Measurements from ENCODE around the gene SNX2. TPM values are rescaled to one million over a fixed set of nuclear protein-coding genes. Genes with fewer than 3 reads are reported as not detected.
A peak's percentile ranks its signal among the peaks of the same experiment; 100 is the strongest.

The SNX2 gene
- total RNA-seq, 1 experiment from 2014 or later: 49.1 TPM

DNA sequence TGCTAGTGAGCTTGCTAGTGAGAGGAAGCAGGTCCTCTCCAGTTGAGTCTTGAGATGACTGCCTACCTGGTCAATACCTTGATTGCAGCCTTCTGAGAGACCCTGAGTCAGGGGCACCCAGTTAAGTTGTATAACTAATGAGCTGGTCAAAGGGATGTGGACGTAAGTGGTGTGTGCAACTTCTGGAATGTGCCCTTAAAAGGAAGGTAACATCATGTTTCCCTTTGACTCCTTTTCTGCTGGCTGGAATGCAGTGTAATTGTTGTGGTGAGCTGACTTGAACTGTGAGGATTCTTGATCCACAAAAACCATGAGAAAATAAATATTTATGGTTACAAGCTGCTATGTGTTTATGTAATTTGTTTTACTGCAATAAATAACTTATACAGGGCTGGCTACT is 2.4 kb upstream of the SNX2 start:
- peak; percentile 13 for DNase-seq (ENCODE audit: low read depth)

GRCh38 chr5:122773619-122774018 is 1.3 kb upstream of the SNX2 start:
- DNase-seq (ENCODE audit: low read depth): no peak

GRCh38 chr5:122774519-122774860 is 390 bp upstream of the SNX2 start:
- DNase-seq (ENCODE audit: low read depth): no peak

- peak; percentile 5 for DNase-seq (ENCODE audit: low read depth)
Observed at GRCh38 chr5:122775550-122776542, 966 bp downstream of the SNX2 start.

DNA sequence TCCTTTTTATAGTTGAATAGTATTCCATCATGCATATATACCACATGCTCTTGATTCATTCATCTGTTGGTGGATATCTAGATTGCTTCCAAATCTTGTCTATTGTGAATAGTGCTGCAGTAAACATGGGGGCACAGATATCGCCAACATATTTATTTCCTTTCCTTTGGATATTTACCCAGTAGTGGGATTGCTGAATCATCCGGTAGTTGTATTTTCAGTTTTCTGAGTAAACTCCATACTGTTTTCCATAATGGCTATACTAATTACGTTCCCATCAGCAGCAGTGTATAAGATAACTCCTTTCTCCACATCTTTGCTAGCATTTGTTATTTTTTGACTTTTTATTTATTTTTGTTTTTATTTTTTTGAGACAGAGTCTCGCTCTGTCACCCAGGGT is 3.3 kb downstream of the SNX2 start:
- DNase-seq (ENCODE audit: low read depth): no peak

GRCh38 chr5:122779451-122779850 is 4.6 kb downstream of the SNX2 start:
- DNase-seq (ENCODE audit: low read depth): no peak

DNA sequence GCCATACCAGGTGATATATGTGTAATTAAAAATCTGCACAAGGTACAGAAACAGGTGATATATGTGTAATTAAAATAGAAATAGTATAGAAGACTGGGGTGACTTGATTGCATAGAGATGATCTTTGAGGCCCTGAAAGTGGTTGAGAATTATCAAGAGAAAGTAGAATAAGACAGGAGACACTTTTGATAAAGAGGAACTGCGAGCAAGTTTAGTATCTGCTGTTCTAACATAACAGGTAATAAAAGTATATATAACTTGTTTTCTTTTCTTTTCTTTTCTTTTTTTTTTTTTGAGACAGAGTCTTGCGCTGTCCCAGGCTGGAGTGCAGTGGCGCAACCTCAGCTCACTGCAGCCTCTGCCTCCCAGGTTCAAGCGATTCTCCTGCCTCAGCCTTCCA is 5.4 kb downstream of the SNX2 start:
- no peak for DNase-seq (ENCODE audit: low read depth)

DNA sequence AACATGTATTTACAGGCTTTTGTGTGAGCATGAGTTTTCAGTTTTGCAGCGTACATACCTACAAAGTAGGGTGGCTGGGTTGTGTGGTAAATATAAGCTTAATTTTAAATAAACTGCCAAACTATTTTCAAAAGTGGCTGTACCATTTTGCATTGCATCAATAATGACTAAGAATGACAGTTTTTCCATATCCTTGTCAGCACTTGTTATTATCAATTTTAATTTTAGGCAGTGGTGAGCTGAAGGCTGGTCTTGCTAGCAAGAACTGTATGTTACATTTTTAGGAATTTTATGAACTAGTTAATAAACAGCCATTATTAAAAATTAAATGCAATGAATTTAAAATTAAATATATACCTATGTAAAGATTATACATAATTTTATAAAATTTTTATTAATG is 6.6 kb downstream of the SNX2 start:
- DNase-seq (ENCODE audit: low read depth): no peak

GRCh38 chr5:122785294-122785693 is 10.4 kb downstream of the SNX2 start:
- DNase-seq (ENCODE audit: low read depth): no peak

GRCh38 chr5:122788371-122788770 is 13.5 kb downstream of the SNX2 start:
- DNase-seq (ENCODE audit: low read depth): no peak

GRCh38 chr5:122788996-122789395 is 14.1 kb downstream of the SNX2 start:
- no peak for DNase-seq (ENCODE audit: low read depth)

DNA sequence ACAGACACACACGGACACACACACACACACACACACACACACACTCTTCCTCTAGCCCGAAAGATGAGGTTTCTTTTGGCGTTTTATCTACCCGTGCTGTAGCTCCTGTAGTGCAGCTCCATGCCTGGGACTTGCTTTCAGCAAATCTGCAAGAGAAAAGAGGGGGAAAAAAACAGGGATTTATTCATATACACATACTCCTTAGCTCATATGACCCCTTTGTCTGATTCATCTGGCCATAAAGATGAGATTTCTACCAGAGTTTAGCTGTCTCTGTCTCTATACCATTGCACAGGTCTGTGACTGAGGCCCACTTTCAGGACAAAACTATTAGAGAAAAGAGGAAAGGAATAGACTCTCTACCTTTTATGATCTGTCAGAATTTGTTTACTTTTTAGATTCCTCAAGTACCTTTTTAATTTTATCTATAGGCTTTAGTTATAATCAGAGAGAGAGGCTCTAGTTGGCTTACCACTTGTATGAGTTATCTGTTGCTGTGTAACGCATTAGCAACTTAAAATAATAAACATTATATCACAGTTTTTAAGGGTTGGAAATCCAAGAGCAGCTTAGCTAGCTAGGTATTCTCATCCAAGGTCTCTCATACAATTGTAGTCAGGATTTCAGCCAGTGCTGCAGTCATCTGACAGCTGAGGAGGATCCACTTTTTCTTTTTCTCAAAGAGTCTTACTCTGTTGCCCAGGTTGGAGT is 14.7 kb downstream of the SNX2 start:
- no peak for DNase-seq (ENCODE audit: low read depth)

DNA sequence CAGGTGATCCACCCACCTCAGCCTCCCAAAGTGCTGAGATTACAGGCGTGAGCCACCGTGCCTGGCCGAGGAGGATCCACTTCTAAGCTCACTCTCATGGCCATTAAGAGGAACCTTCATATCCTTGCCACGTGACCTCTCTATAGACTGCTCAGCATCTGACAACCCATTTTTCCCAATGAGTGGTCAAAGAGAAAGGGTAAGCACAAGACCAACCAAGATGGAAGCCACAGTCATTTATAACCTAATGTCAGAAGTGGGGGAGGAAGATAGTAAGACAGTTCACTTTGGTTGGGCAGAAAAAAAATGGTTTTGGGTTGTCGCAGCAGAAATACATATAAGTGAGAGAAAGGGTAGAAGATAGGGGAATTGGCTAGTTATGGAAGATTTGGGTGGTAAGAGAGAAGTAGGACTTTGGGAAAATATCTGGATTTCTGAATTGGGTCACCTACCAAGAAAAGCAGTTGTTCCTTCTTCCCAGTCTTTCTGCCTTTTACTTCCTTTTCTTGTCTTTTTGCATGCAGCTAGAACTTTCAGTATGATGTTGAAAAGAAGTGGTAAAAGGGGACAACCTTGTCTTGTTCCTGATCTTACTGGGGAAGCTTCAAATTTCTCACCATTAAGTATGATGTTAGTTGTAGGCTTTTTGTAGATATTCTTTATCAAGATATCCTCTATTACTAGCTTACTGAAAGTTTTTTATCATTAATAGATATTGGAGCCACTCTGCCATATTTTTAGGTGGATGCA is 15.6 kb downstream of the SNX2 start:
- DNase-seq (ENCODE audit: low read depth): no peak

- peak; percentile 33 for DNase-seq (ENCODE audit: low read depth)
Observed at GRCh38 chr5:122805481-122805880, 30.6 kb downstream of the SNX2 start.

GRCh38 chr5:122810405-122810804 is 35.5 kb downstream of the SNX2 start:
- DNase-seq (ENCODE audit: low read depth): no peak

- DNase-seq (ENCODE audit: low read depth): no peak
Observed at GRCh38 chr5:122815218-122815767, 40.4 kb downstream of the SNX2 start.

DNA sequence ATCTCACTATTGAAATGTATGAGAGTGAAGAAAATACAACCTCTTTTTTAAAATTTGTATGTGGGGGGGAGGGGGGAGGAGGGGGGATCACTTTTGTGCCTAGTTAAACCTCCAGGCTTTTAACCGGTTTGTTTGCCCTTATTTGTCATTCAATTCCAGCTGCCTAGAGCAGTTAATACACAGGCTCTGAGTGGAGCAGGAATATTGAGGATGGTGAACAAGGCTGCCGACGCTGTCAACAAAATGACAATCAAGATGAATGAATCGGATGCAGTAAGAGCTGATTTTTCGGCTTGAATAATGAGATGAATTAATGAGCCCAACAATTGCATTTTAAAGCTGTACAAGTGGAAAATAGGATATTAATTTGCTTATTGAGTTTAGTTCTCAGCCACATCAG is 41.9 kb downstream of the SNX2 start:
- no peak for DNase-seq (ENCODE audit: low read depth)

- no peak for DNase-seq (ENCODE audit: low read depth)
Observed at GRCh38 chr5:122831984-122832383, 57.1 kb downstream of the SNX2 start.

GRCh38 chr5:122835681-122836080 is 60.8 kb downstream of the SNX2 start:
- DNase-seq (ENCODE audit: low read depth): peak; percentile 25

DNA sequence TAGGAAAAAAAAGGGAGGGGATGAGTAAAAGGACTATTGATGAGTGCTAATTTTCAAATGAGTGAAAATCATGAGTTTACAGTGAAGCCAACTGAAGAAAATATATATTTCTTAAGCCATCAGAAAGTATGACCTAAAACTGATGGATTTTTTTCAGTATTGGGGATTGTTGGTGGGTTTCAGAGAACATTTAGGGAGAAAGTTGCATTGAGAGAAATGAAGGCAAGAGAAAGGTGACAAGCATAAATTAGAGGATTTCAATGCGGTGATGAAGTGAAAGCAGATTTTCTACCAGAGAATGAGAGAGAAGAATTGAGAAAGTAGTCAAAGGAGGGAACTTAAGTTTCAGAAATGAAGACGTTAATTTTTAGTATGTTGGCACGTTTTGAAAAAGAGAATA is 62.1 kb downstream of the SNX2 start:
- no peak for DNase-seq (ENCODE audit: low read depth)

DNA sequence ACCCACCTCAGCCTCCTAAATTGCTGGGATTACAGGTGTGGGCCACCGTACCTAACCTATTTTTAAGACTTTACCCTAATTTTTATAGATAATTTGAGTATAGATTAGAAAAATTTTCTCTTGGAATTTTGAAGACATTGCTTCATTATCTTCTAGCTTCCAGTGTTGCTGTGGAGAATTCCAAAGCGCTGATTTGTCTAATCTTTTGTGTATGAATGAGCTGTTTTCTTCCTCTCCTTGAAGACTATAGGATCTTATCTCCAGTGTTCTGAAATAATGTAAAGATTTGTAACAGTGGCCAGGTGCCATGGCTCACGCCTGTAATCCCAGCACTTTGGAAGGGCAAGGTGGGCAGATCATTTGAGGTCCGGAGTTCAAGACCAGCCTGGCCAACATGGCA is 64.9 kb downstream of the SNX2 start:
- DNase-seq (ENCODE audit: low read depth): no peak
